Naive B cell (primary cell): ENCODE measurements around the gene SBNO2. TPM values are rescaled to one million over a fixed set of nuclear protein-coding genes. Genes with fewer than 3 reads are reported as not detected.
A peak's percentile ranks its signal among the peaks of the same experiment; 100 is the strongest.

Source experiments
- ATAC-seq, 2 donors: fragments of 150-1000 bp; cut with Tn5 transposase; 2 replicates each; pipeline ENCODE4 v1.10.0; 2021; ENCODE audit warnings: low read depth in 2 of 2, mild to moderate bottlenecking in 2 of 2, moderate library complexity in 2 of 2
- DNase-seq: peaks from one replicate; pipeline ENCODE4 v3.0.0; 2022
- H3K27ac Mint-ChIP-seq, 6 donors: one replicate each; pipeline ENCODE4 v1.8.0; 2020 to 2022; ENCODE audit warnings: mild to moderate bottlenecking in 6 of 6, mixed read lengths in 6 of 6, moderate library complexity in 5 of 6, inconsistent platforms in 2 of 6
- H3K27me3 Mint-ChIP-seq, 3 donors: one replicate each; pipeline ENCODE4 v1.8.0; 2021 to 2022; ENCODE audit warnings: mixed read lengths in 3 of 3, mild to moderate bottlenecking in 1 of 3
- H3K36me3 Mint-ChIP-seq, 2 donors: one replicate each; pipeline ENCODE4 v1.8.0; 2020 to 2022; ENCODE audit warnings: mixed read lengths in 2 of 2, inconsistent platforms in 1 of 2, mild to moderate bottlenecking in 1 of 2
- H3K4me1 Mint-ChIP-seq, 3 donors: one replicate each; pipeline ENCODE4 v1.8.0; 2020 to 2022; ENCODE audit warnings: mixed read lengths in 3 of 3, inconsistent platforms in 1 of 3, mild to moderate bottlenecking in 1 of 3, moderate library complexity in 1 of 3
- H3K4me3 Mint-ChIP-seq, 8 donors: one replicate each; pipeline ENCODE4 v1.8.0; 2020 to 2022; ENCODE audit warnings: mild to moderate bottlenecking in 8 of 8, mixed read lengths in 8 of 8, moderate library complexity in 8 of 8, inconsistent platforms in 2 of 8
- H3K9me3 Mint-ChIP-seq, 7 donors: one replicate each; pipeline ENCODE4 v1.8.0; 2020 to 2022; ENCODE audit warnings: mixed read lengths in 7 of 7, mild to moderate bottlenecking in 5 of 7, inconsistent platforms in 2 of 7, moderate library complexity in 1 of 7
- polyA plus RNA-seq, 6 donors: library from polyadenylated mRNA; unstranded; fragments of 300-500 nt; fragmentation: Illumina TruSeq; gene quantifications; one replicate each; pipeline ENCODE4 v1.2.3, GENCODE V29; 2021; ENCODE audit warnings: low read depth in 6 of 6

Gene SBNO2
- polyA plus RNA-seq, 6 donors from 2014 or later = 0.78 to 2.3 (median 1.3) TPM

- Mint-ChIP-seq H3K4me3 (peak overlapping the region in 1 of 8 donors; percentile 67), H3K36me3 (no peaks in the 10 kb centered on the region), H3K27me3 (no peaks in the 10 kb centered on the region), H3K27ac (peak overlapping the region in 2 of 6 donors; percentile 5 to 74), H3K9me3 (peaks cover 0 to 1% (median 0%) of the 10 kb centered on the region in 7 donors), H3K4me1 (peaks cover 41 to 62% (median 53%) of the 10 kb centered on the region in 3 donors)
- DNase-seq (no peak), ATAC-seq (no peak)
Measured at GRCh38 chr19:1097810-1098176, 76.3 kb downstream of the SBNO2 start.

GRCh38 chr19:1094978-1095701 lies 78.9 kb downstream of the SBNO2 start, which contains the start of gene POLR2E:
POLR2E (minus strand) TSS chr19:1095375; CDS start chr19:1095315, 60 bp downstream.
- Mint-ChIP-seq H3K36me3 (no peaks in the 10 kb centered on the region), H3K4me1 (peaks cover 36 to 43% (median 40%) of the 10 kb centered on the region in 3 donors), H3K4me3 (peak within 1 kb of the TSS; percentile 87 to 97 (median 94)), H3K27me3 (no peaks in the 10 kb centered on the region), H3K27ac (peak within 1 kb of the TSS; percentile 80 to 96 (median 92)), H3K9me3 (peaks cover 0 to 1% (median 0%) of the 10 kb centered on the region in 7 donors)
- ATAC-seq = peak; percentile 95
- peak; percentile 97 for DNase-seq

- ATAC-seq (no peak), DNase-seq (no peak)
- H3K27me3 Mint-ChIP-seq = no peaks in the 10 kb centered on the region
- H3K9me3 Mint-ChIP-seq = peaks cover 0 to 1% (median 0%) of the 10 kb centered on the region in 7 donors
- peaks cover 32 to 38% (median 35%) of the 10 kb centered on the region in 3 donors for H3K4me1 Mint-ChIP-seq
- peak overlapping the region in 4 of 6 donors; percentile 53 to 92 (median 85) for H3K27ac Mint-ChIP-seq
- no peaks in the 10 kb centered on the region for H3K36me3 Mint-ChIP-seq
- peak overlapping the region; percentile 87 to 97 (median 94) for H3K4me3 Mint-ChIP-seq
Measured at GRCh38 chr19:1094655-1094977, 79.5 kb downstream of the SBNO2 start.

GRCh38 chr19:1093811-1094553 lies 80.1 kb downstream of the SBNO2 start:
- Mint-ChIP-seq H3K36me3 (no peaks in the 10 kb centered on the region), H3K27me3 (no peaks in the 10 kb centered on the region), H3K4me1 (peaks cover 32 to 40% (median 38%) of the 10 kb centered on the region in 3 donors), H3K27ac (peak overlapping the region in 5 of 6 donors; percentile 56 to 92 (median 66)), H3K9me3 (peaks cover 0 to 1% (median 0%) of the 10 kb centered on the region in 7 donors), H3K4me3 (peak overlapping the region; percentile 87 to 97 (median 94))
- DNase-seq (no peak), ATAC-seq (no peak)

GRCh38 chr19:1093330-1093729 lies 80.7 kb downstream of the SBNO2 start:
- Mint-ChIP-seq H3K36me3 (no peaks in the 10 kb centered on the region), H3K4me1 (peaks cover 32 to 46% (median 34%) of the 10 kb centered on the region in 3 donors), H3K4me3 (peak overlapping the region; percentile 87 to 97 (median 94)), H3K27me3 (no peaks in the 10 kb centered on the region), H3K27ac (peak overlapping the region in 3 of 6 donors; percentile 54 to 92 (median 66)), H3K9me3 (peaks cover 0 to 1% (median 0%) of the 10 kb centered on the region in 7 donors)
- ATAC-seq (no peak), DNase-seq (no peak)

GRCh38 chr19:1091544-1092175 lies 82.4 kb downstream of the SBNO2 start:
- H3K4me3 Mint-ChIP-seq = peak overlapping the region in 3 of 8 donors; percentile 21 to 87 (median 54)
- H3K4me1 Mint-ChIP-seq = peaks cover 38 to 51% (median 42%) of the 10 kb centered on the region in 3 donors
- no peaks in the 10 kb centered on the region for H3K9me3 Mint-ChIP-seq
- ATAC-seq (no peak), DNase-seq (no peak)
- no peaks in the 10 kb centered on the region for H3K36me3 Mint-ChIP-seq
- no peak overlapping the region for H3K27ac Mint-ChIP-seq
- H3K27me3 Mint-ChIP-seq = no peaks in the 10 kb centered on the region

- Mint-ChIP-seq H3K4me1 (peaks cover 32 to 49% (median 40%) of the 10 kb centered on the region in 3 donors), H3K4me3 (peak overlapping the region in 3 of 8 donors; percentile 30 to 73 (median 61)), H3K36me3 (no peaks in the 10 kb centered on the region), H3K9me3 (no peaks in the 10 kb centered on the region), H3K27me3 (no peaks in the 10 kb centered on the region), H3K27ac (peak overlapping the region in 2 of 6 donors; percentile 11 to 68)
- ATAC-seq (no peak), DNase-seq (no peak)
Measured at GRCh38 chr19:1090731-1091543, 83.1 kb downstream of the SBNO2 start.

- Mint-ChIP-seq H3K4me3 (no peak overlapping the region), H3K27ac (no peak overlapping the region), H3K9me3 (no peaks in the 10 kb centered on the region), H3K36me3 (peaks cover 0 to 8% of the 10 kb centered on the region in 2 donors), H3K4me1 (peaks cover 30 to 48% (median 38%) of the 10 kb centered on the region in 3 donors), H3K27me3 (no peaks in the 10 kb centered on the region)
- DNase-seq = no peak
- ATAC-seq = no peak
Measured at GRCh38 chr19:1089891-1090290, 84.2 kb downstream of the SBNO2 start.

GRCh38 chr19:1089126-1089771 lies 84.8 kb downstream of the SBNO2 start:
- DNase-seq = no peak
- no peak for ATAC-seq
- H3K27me3 Mint-ChIP-seq = no peaks in the 10 kb centered on the region

GRCh38 chr19:1088416-1089010 lies 85.6 kb downstream of the SBNO2 start:
- Mint-ChIP-seq H3K4me3 (peak overlapping the region in 6 of 8 donors; percentile 47 to 74 (median 62)), H3K27me3 (no peaks in the 10 kb centered on the region), H3K4me1 (peaks cover 31 to 39% (median 31%) of the 10 kb centered on the region in 3 donors), H3K9me3 (no peaks in the 10 kb centered on the region), H3K36me3 (peaks cover 0 to 10% of the 10 kb centered on the region in 2 donors), H3K27ac (peak overlapping the region in 4 of 6 donors; percentile 52 to 98 (median 92))
- no peak for DNase-seq
- peak in 1 of 2 donors; percentile 1 for ATAC-seq

More at GRCh38 chr19:1089126-1089771, 84.8 kb downstream of the SBNO2 start:
- Mint-ChIP-seq H3K36me3 (peaks cover 0 to 10% of the 10 kb centered on the region in 2 donors), H3K27ac (peak overlapping the region in 1 of 6 donors; percentile 84), H3K9me3 (no peaks in the 10 kb centered on the region), H3K4me1 (peaks cover 33 to 46% (median 38%) of the 10 kb centered on the region in 3 donors), H3K4me3 (peak overlapping the region in 1 of 8 donors; percentile 45)

- ATAC-seq (peak; percentile 82 to 83), DNase-seq (peak; percentile 71)
- Mint-ChIP-seq H3K27me3 (no peaks in the 10 kb centered on the region), H3K36me3 (peaks cover 0 to 10% of the 10 kb centered on the region in 2 donors), H3K9me3 (no peaks in the 10 kb centered on the region), H3K4me3 (peak overlapping the region; percentile 61 to 85 (median 74)), H3K27ac (peak overlapping the region; percentile 88 to 98 (median 94)), H3K4me1 (peaks cover 26 to 33% (median 26%) of the 10 kb centered on the region in 3 donors)
Measured at GRCh38 chr19:1087813-1088415, 86.2 kb downstream of the SBNO2 start.
